NB4 (cell line): ENCODE measurements around the gene RHPN2.

Source experiments
- POLR2A ChIP-seq: IDR thresholded peaks from 2 replicates; pipeline ENCODE4 v1.6.1; 2011; ENCODE audit warnings: mild to moderate bottlenecking; ENCODE audit not compliant: insufficient read length; ENCODE audit errors: extremely low read depth
- TF ChIP-seq, protein P1 (sequence below): IDR thresholded peaks from one replicate; pipeline ENCODE4 v1.5.1; 2012; ENCODE audit warnings: low read depth, low read length

DNA sequence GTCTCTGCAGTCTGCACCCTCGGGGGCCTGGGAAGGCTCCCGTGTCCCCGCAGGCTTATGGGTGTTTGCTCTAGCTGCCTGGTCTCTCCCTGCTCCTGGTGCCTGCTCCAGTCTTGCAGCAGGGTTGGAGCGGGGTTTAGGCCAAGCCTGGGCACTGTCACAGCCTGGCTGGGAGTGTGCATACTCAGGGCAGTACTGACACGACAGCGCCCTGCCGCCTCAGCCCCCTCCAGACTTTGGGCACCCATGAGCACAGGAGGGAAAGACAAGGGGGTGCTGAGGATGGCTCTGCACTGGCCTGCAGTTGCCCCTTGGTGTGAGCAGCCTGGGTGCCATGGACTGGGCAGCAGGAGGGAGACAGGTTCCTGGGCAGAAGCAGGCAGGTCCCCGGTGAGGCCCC, 128.6 kb downstream of the RHPN2 start:
- TF ChIP-seq POLR2A, result no peak
- TF ChIP-seq, protein P1, sequence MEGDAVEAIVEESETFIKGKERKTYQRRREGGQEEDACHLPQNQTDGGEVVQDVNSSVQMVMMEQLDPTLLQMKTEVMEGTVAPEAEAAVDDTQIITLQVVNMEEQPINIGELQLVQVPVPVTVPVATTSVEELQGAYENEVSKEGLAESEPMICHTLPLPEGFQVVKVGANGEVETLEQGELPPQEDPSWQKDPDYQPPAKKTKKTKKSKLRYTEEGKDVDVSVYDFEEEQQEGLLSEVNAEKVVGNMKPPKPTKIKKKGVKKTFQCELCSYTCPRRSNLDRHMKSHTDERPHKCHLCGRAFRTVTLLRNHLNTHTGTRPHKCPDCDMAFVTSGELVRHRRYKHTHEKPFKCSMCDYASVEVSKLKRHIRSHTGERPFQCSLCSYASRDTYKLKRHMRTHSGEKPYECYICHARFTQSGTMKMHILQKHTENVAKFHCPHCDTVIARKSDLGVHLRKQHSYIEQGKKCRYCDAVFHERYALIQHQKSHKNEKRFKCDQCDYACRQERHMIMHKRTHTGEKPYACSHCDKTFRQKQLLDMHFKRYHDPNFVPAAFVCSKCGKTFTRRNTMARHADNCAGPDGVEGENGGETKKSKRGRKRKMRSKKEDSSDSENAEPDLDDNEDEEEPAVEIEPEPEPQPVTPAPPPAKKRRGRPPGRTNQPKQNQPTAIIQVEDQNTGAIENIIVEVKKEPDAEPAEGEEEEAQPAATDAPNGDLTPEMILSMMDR, result no peak
